ENCODE data around the gene FSIP1.

GRCh38 chr15:39738998-39739397, 43.6 kb downstream of the FSIP1 start:
- TF ChIP-seq CTCF (IDR thresholded peaks at IDR 0.05): no peak
- TF ChIP-seq NFYB (CRISPR knock-in tag; conservative IDR thresholded peaks at IDR 0.05; ENCODE audit: low read depth): no peak
- TF ChIP-seq ZMAT4 (CRISPR knock-in tag; IDR thresholded peaks at IDR 0.05): no peak
- no peak for TF ChIP-seq USF1 (CRISPR knock-in tag; IDR thresholded peaks at IDR 0.05)
- no peak for TF ChIP-seq ATF6 (CRISPR knock-in tag; IDR thresholded peaks at IDR 0.05)
- no peak for TF ChIP-seq JUN (CRISPR knock-in tag; IDR thresholded peaks at IDR 0.05)
